H1 (cell line): ENCODE data around the gene IL1RL1. TPM values are rescaled to one million over a fixed set of nuclear protein-coding genes. Genes with fewer than 3 reads are reported as not detected.

Source experiments
- CTCF ChIA-PET: fragments of 300-600 bp; sonication (Branson Sonifier 250); formaldehyde crosslinking; loops from one replicate; lab custom pipeline; 2021; ENCODE audit not compliant: partially characterized antibody; lab: Charles Lee
- POLR2A ChIA-PET: fragments of 300-600 bp; sonication (Branson Sonifier 250); formaldehyde crosslinking; loops from one replicate; lab custom pipeline; 2021; ENCODE audit warnings: inconsistent platforms; ENCODE audit not compliant: partially characterized antibody; lab: Charles Lee
- DNase-seq, 2 experiments: peaks; one replicate each; pipeline versions ENCODE4 v3.0.0 to v3.0.0-alpha.2; 2010 to 2022; ENCODE audit warnings: low spot score in 2 of 2, low read depth in 1 of 2, mixed read lengths in 1 of 2
- FAIRE-seq: peaks from 2 replicates; lab custom pipeline; 2011; peaks lifted over from hg19 to GRCh38; lab: Jason Lieb, UNC
- H2AFZ ChIP-seq: 2 replicates; pipeline ENCODE4 v1.8.1; 2012; ENCODE audit warnings: low read length, inconsistent platforms
- H2AK5ac ChIP-seq: 2 replicates; pipeline ENCODE4 v1.6.1; 2013; ENCODE audit warnings: low read depth, low read length
- H2BK120ac ChIP-seq: replicated peaks from 2 replicates; pipeline ENCODE3; 2013; ENCODE audit warnings: low read depth, low read length, inconsistent platforms
- H2BK12ac ChIP-seq: 2 replicates; pipeline ENCODE4 v1.6.1; 2013; ENCODE audit warnings: low read depth, low read length
- H2BK15ac ChIP-seq: 2 replicates; pipeline ENCODE4 v1.6.1; 2013; ENCODE audit warnings: low read length
- H2BK20ac ChIP-seq: 2 replicates; pipeline ENCODE4 v1.6.1; 2013; ENCODE audit warnings: low read length
- H2BK5ac ChIP-seq: 2 replicates; pipeline ENCODE4 v1.6.1; 2013; ENCODE audit warnings: low read depth, low read length
- H3K14ac ChIP-seq: 2 replicates; pipeline ENCODE4 v1.6.1; 2013; ENCODE audit warnings: inconsistent platforms; ENCODE audit not compliant: insufficient read length
- H3K18ac ChIP-seq: 2 replicates; pipeline ENCODE4 v1.6.1; 2013; ENCODE audit warnings: low read length; ENCODE audit errors: extremely low read depth
- H3K23ac ChIP-seq: 2 replicates; pipeline ENCODE4 v1.6.1; 2013; ENCODE audit warnings: inconsistent platforms; ENCODE audit not compliant: insufficient read length
- H3K23me2 ChIP-seq: 2 replicates; pipeline ENCODE4 v1.6.1; 2013; ENCODE audit warnings: low read depth, low read length
- H3K27ac ChIP-seq: 2 replicates; pipeline ENCODE4 v1.6.1; 2011; ENCODE audit warnings: low read depth, low read length, inconsistent platforms
- H3K27me3 ChIP-seq, 4 experiments: replicated peaks in 1 of 4; 1 replicate in 1 of 4; 2 replicates in 3 of 4; pipeline versions ENCODE4 v1.6.1 to v1.8.1; 2011 to 2013; ENCODE audit warnings: low read length in 3 of 4, mild to moderate bottlenecking in 3 of 4, inconsistent platforms in 2 of 4, mixed read lengths in 2 of 4, moderate library complexity in 1 of 4; ENCODE audit not compliant: control insufficient read depth in 3 of 4, insufficient read depth in 3 of 4; ENCODE audit errors: extremely low read depth in 1 of 4
- H3K36me3 ChIP-seq, 4 experiments: 2 replicates each; pipeline versions ENCODE4 v1.6.1 to v1.8.1; 2011 to 2013; ENCODE audit warnings: mild to moderate bottlenecking in 4 of 4, low read length in 3 of 4, moderate library complexity in 2 of 4, control low read depth in 1 of 4, inconsistent platforms in 1 of 4; ENCODE audit not compliant: insufficient read depth in 4 of 4, control insufficient read depth in 2 of 4
- H3K4ac ChIP-seq: replicated peaks from 2 replicates; pipeline ENCODE3; 2013; ENCODE audit warnings: low read length, low read depth, mixed read lengths, inconsistent platforms; ENCODE audit not compliant: insufficient read length
- H3K4me1 ChIP-seq, 4 experiments: replicated peaks in 1 of 4; 1 replicate in 1 of 4; 2 replicates in 3 of 4; pipeline versions ENCODE4 v1.6.1 to v1.8.1; 2011 to 2013; ENCODE audit warnings: low read length in 3 of 4, inconsistent platforms in 2 of 4, mixed read lengths in 1 of 4; ENCODE audit not compliant: insufficient read depth in 4 of 4, control insufficient read depth in 3 of 4
- H3K4me2 ChIP-seq, 2 experiments: 2 replicates each; pipeline versions ENCODE4 v1.6.1 to v1.8.1; 2011 to 2013; ENCODE audit warnings: low read depth in 2 of 2, low read length in 2 of 2, control low read depth in 1 of 2, inconsistent platforms in 1 of 2, mild to moderate bottlenecking in 1 of 2; ENCODE audit not compliant: insufficient read depth in 1 of 2
- H3K4me3 ChIP-seq, 4 experiments: fragments of 200-600, 300-600 bp in 1 of 4; sonication (generic), shearing (Covaris generic), sonication (Bioruptor Twin) in 1 of 4; 2 replicates each; pipeline versions ENCODE4 v1.5.1 to v1.8.1; 2011 to 2016; ENCODE audit warnings: low read length in 4 of 4, low read depth in 3 of 4, control low read depth in 2 of 4, inconsistent platforms in 2 of 4, mild to moderate bottlenecking in 2 of 4, mixed read lengths in 1 of 4, moderate library complexity in 1 of 4; ENCODE audit not compliant: insufficient read depth in 2 of 4; ENCODE audit errors: extremely low read depth in 1 of 4
- H3K56ac ChIP-seq: replicated peaks from 2 replicates; pipeline ENCODE3; 2013; ENCODE audit warnings: low read depth, mild to moderate bottlenecking, mixed read lengths, low read length, inconsistent platforms; ENCODE audit not compliant: insufficient read length
- H3K79me1 ChIP-seq: 2 replicates; pipeline ENCODE4 v1.6.1; 2013; ENCODE audit warnings: low read depth, low read length, control low read depth
- H3K79me2 ChIP-seq, 2 experiments: 2 replicates each; pipeline versions ENCODE4 v1.6.1 to v1.8.1; 2012 to 2013; ENCODE audit warnings: low read length in 2 of 2, mild to moderate bottlenecking in 2 of 2, inconsistent platforms in 1 of 2; ENCODE audit not compliant: insufficient read depth in 2 of 2, control insufficient read depth in 1 of 2
- H3K9ac ChIP-seq, 4 experiments: replicated peaks in 1 of 4; 1 replicate in 1 of 4; 2 replicates in 3 of 4; pipeline versions ENCODE4 v1.6.1 to v1.8.1; 2011 to 2013; ENCODE audit warnings: low read depth in 3 of 4, low read length in 3 of 4, control low read depth in 2 of 4, mild to moderate bottlenecking in 2 of 4, moderate library complexity in 2 of 4, inconsistent platforms in 1 of 4; ENCODE audit errors: extremely low read depth in 1 of 4
- H3K9me3 ChIP-seq, 2 experiments: 2 replicates each; pipeline versions ENCODE4 v1.6.1 to v1.8.1; 2012 to 2013; ENCODE audit warnings: mild to moderate bottlenecking in 2 of 2, moderate library complexity in 2 of 2, control low read depth in 1 of 2, inconsistent platforms in 1 of 2, low read depth in 1 of 2, low read length in 1 of 2, mixed read lengths in 1 of 2; ENCODE audit not compliant: insufficient read depth in 2 of 2
- H4K20me1 ChIP-seq, 2 experiments: replicated peaks in 1 of 2; 2 replicates each; pipeline versions ENCODE3 to v1.8.1; 2011 to 2013; ENCODE audit warnings: inconsistent platforms in 2 of 2, low read length in 2 of 2, mild to moderate bottlenecking in 1 of 2; ENCODE audit not compliant: insufficient read depth in 2 of 2, control insufficient read depth in 1 of 2
- H4K5ac ChIP-seq: 2 replicates; pipeline ENCODE4 v1.6.1; 2013; ENCODE audit warnings: low read length, low read depth, mixed read lengths, inconsistent platforms; ENCODE audit not compliant: insufficient read length
- H4K8ac ChIP-seq: 2 replicates; pipeline ENCODE4 v1.8.0; 2013; ENCODE audit warnings: mild to moderate bottlenecking, moderate library complexity, low read length, inconsistent platforms; ENCODE audit not compliant: insufficient read depth; ENCODE audit errors: extremely low read depth
- H4K91ac ChIP-seq: replicated peaks from 2 replicates; pipeline ENCODE3; 2013; ENCODE audit warnings: low read length, mixed read lengths, inconsistent platforms; ENCODE audit not compliant: insufficient read length
- BCL11A ChIP-seq, 2 experiments: IDR thresholded peaks; one replicate each; pipeline ENCODE4 v1.6.1; 2011; ENCODE audit warnings: low read depth in 2 of 2, low read length in 2 of 2, mild to moderate bottlenecking in 2 of 2
- EGR1 ChIP-seq: IDR thresholded peaks from 2 replicates; pipeline ENCODE4 v1.6.1; 2011; ENCODE audit warnings: low read depth, low read length, borderline replicate concordance
- JUND ChIP-seq: IDR thresholded peaks from 2 replicates; pipeline ENCODE4 v1.6.1; 2011; ENCODE audit warnings: mild to moderate bottlenecking, improper control_type of control experiment, low read length
- SP1 ChIP-seq: IDR thresholded peaks from 2 replicates; pipeline ENCODE4 v1.6.1; 2011; ENCODE audit warnings: low read depth, low read length
- WGBS, 2 experiments: shearing (Covaris generic) in 1 of 2; methylation state at CpG; one replicate each; pipeline versions ENCODE4 v1.1.6 to v1.1.7; 2013 to 2015; ENCODE audit warnings: low lambda C conversion rate in 2 of 2, mixed read lengths in 2 of 2, inconsistent platforms in 1 of 2, low coverage in 1 of 2, missing lambda C conversion rate in 1 of 2; ENCODE audit not compliant: insufficient replicate concordance in 2 of 2, insufficient coverage in 1 of 2, insufficient read length in 1 of 2; ENCODE audit errors: extremely low coverage in 1 of 2, missing lambda C conversion rate in 1 of 2; 5-methylcytosine and 5-hydroxymethylcytosine counted together
- long read RNA-seq, 2 experiments: library from RNA in 1 of 2; library from capped mRNA in 1 of 2; stranded (forward); transcript quantifications; one replicate each; pipeline ENCODE4 v2.0.0, GENCODE V29; 2021; ENCODE audit warnings: inconsistent platforms in 1 of 2
- polyA minus RNA-seq, 3 experiments: library from RNA; depleted of rRNA, polyadenylated mRNA; stranded (reverse); fragments of >200 nt; gene quantifications; 1 replicate in 2 of 3; 2 replicates in 1 of 3; pipeline ENCODE4 v1.2.3, GENCODE V29; 2011
- polyA plus RNA-seq, 7 experiments: library from polyadenylated mRNA; depleted of rRNA in 3 of 7; stranded (reverse) in 5 of 7; unstranded in 2 of 7; fragments of >200 nt in 5 of 7; fragments of 200-250 nt in 2 of 7; gene quantifications; 1 replicate in 5 of 7; 2 replicates in 1 of 7; 4 replicates in 1 of 7; pipeline versions ENCODE4 v1.2.1 to v1.2.3, GENCODE V29; 2011 to 2013; ENCODE audit warnings: missing spikeins in 2 of 7, mixed read lengths in 2 of 7
- total RNA-seq: library from RNA; stranded (reverse); fragmentation: NEBNext Ultra II Directional; extraction: Animal tissue kit (Norgen Biotek cat#: 25700); gene quantifications from 2 replicates; pipeline ENCODE4 v1.2.1, GENCODE V29; 2021

Gene IL1RL1
- not detected in 2 replicates for total RNA-seq
- polyA plus RNA-seq (2011; rRNA removed), result not detected in 2 replicates
- not detected for polyA plus RNA-seq (2011; cell fraction: cytosol; rRNA removed)
- polyA plus RNA-seq (2011; cell fraction: nucleus; rRNA removed), result not detected
- polyA plus RNA-seq (2012, experiment 1 of 2), result not detected in 4 replicates
- polyA plus RNA-seq (2012, experiment 2 of 2), result not detected
- polyA plus RNA-seq (2013, experiment 1 of 2), result not detected
- not detected for polyA plus RNA-seq (2013, experiment 2 of 2)
- polyA minus RNA-seq (2011; rRNA and poly(A)+ RNA removed), result not detected in 2 replicates
- polyA minus RNA-seq (2011; cell fraction: cytosol; rRNA and poly(A)+ RNA removed), result not detected
- not detected for polyA minus RNA-seq (2011; cell fraction: nucleus; rRNA and poly(A)+ RNA removed)
- long read RNA-seq, experiment 1, result 0 reads
- long read RNA-seq, experiment 2, result 0 reads

GRCh38 chr2:102310964-102311640, at the start of gene IL1RL1:
IL1RL1 (plus strand) TSS chr2:102311563; CDS start chr2:102338265, 26,702 bp downstream.
- H4K20me1 ChIP-seq, result no peaks in the 10 kb centered on the region
- no peak within 1 kb of the TSS for H4K8ac ChIP-seq
- no peaks in the 10 kb centered on the region for H3K79me1 ChIP-seq
- no peak within 1 kb of the TSS for H4K5ac ChIP-seq
- TF ChIP-seq SP1 (no peak), JUND (no peak), BCL11A (IDR thresholded peaks at IDR 0.05; ENCODE audit: low read depth in 2 of 2, low read length in 2 of 2) (no peak), EGR1 (no peak)
- H3K23me2 ChIP-seq, result no peaks in the 10 kb centered on the region
- no peak within 1 kb of the TSS for H2BK20ac ChIP-seq
- H3K79me2 ChIP-seq, result no peaks in the 10 kb centered on the region
- FAIRE-seq (no peak), DNase-seq (no peak)
- H3K9me3 ChIP-seq, result no peaks in the 10 kb centered on the region
- no peak within 1 kb of the TSS for H4K91ac ChIP-seq
- H3K4me3 ChIP-seq, result no peak within 1 kb of the TSS
- no peak within 1 kb of the TSS for H3K9ac ChIP-seq
- no peak within 1 kb of the TSS for H3K4me2 ChIP-seq
- H3K4ac ChIP-seq, result no peak within 1 kb of the TSS
- H3K27ac ChIP-seq, result no peak within 1 kb of the TSS
- no peak within 1 kb of the TSS for H3K14ac ChIP-seq
- no peak within 1 kb of the TSS for H2BK120ac ChIP-seq
- no peak within 1 kb of the TSS for H2AK5ac ChIP-seq
- no peak within 1 kb of the TSS for H3K23ac ChIP-seq
- ChIA-PET POLR2A (no interaction called here), CTCF (interaction anchor here (3.2 kb wide), 1 partner anchor 10 kb away, joined by 15 read pairs; no protein-coding TSS in a partner anchor)
- no peaks in the 10 kb centered on the region for H3K4me1 ChIP-seq
- no peak within 1 kb of the TSS for H3K18ac ChIP-seq
- 91% methylated on average over 5 of the region's 5 CpGs; no CpG with 5 or more reads in 1 of the 2 experiments for WGBS, 2 experiments
- no peak within 1 kb of the TSS for H2BK12ac ChIP-seq
- no peak within 1 kb of the TSS for H2AFZ ChIP-seq
- H2BK5ac ChIP-seq, result no peak within 1 kb of the TSS
- no peaks in the 10 kb centered on the region for H3K36me3 ChIP-seq
- H3K27me3 ChIP-seq, result no peaks in the 10 kb centered on the region
- no peak within 1 kb of the TSS for H2BK15ac ChIP-seq
- no peak within 1 kb of the TSS for H3K56ac ChIP-seq
